Neural crest cell (in vitro differentiated cells): ENCODE measurements around the gene ISG20. TPM values are rescaled to one million over a fixed set of nuclear protein-coding genes. Genes with fewer than 3 reads are reported as not detected.

ENCODE experiments used
- DNase-seq: peaks from one replicate; pipeline ENCODE4 v3.0.0; 2021; ENCODE audit warnings: low read depth, mixed read lengths, low spot score
- H3K27ac Mint-ChIP-seq: one replicate; pipeline ENCODE4 v1.8.0; 2021; ENCODE audit warnings: mild to moderate bottlenecking, mixed read lengths; ENCODE audit not compliant: unreplicated experiment
- H3K27me3 Mint-ChIP-seq: 2 replicates; pipeline ENCODE4 v1.8.0; 2021; ENCODE audit warnings: low read depth, mild to moderate bottlenecking, mixed read lengths
- H3K36me3 Mint-ChIP-seq: 2 replicates; pipeline ENCODE4 v1.8.0; 2021; ENCODE audit warnings: low read depth, mild to moderate bottlenecking, mixed read lengths
- H3K4me1 Mint-ChIP-seq: 2 replicates; pipeline ENCODE4 v1.8.0; 2021; ENCODE audit warnings: mixed read lengths
- H3K4me3 Mint-ChIP-seq: one replicate; pipeline ENCODE4 v1.8.0; 2021; ENCODE audit warnings: mild to moderate bottlenecking, mixed read lengths
- H3K9me3 Mint-ChIP-seq: 2 replicates; pipeline ENCODE4 v1.8.0; 2021; ENCODE audit warnings: mixed read lengths
- CTCF ChIP-seq: fragments of 200-600 bp; sonication (generic); conservative IDR thresholded peaks from 2 replicates; pipeline ENCODE4 v1.5.0; 2021; ENCODE audit warnings: antibody characterized with exemption, mild to moderate bottlenecking
- total RNA-seq: library from RNA; stranded (reverse); gene quantifications from 2 replicates; pipeline ENCODE4 v1.2.1, GENCODE V29; 2021

Gene ISG20
- total RNA-seq, 1 donor from 2014 or later, result 1.5 TPM

- Mint-ChIP-seq H3K9me3 (no peaks in the 10 kb centered on the region), H3K36me3 (no peaks in the 10 kb centered on the region), H3K27me3 (peaks cover 24% of the 10 kb centered on the region), H3K4me3 (no peak overlapping the region), H3K4me1 (peaks cover 35% of the 10 kb centered on the region), H3K27ac (no peak overlapping the region)
- TF ChIP-seq CTCF, result no peak
- DNase-seq, result no peak
Measured at GRCh38 chr15:88615303-88616107, 23.3 kb upstream of the ISG20 start.

DNA sequence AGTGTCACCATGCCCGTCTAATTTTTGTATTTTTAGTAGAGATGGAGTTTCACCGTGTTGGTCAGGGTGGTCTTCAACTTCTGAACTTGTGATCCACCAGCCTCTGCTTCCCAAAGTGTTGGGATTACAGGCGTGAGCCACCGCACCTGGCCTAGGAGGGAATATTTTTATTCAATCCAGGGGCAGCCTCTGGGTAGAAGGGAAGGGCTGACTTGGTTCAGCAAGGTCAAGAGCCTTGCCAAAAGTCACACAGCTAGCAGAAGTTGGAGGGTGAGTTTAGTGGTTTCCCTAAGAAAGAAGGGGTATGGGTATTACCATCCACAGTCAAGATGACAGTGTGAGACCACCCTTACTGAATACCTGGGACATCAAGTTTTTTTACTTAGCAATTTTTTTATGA, 22.6 kb upstream of the ISG20 start:
- Mint-ChIP-seq H3K4me1 (peaks cover 36% of the 10 kb centered on the region), H3K9me3 (no peaks in the 10 kb centered on the region), H3K36me3 (no peaks in the 10 kb centered on the region), H3K27ac (no peak overlapping the region), H3K4me3 (no peak overlapping the region), H3K27me3 (peaks cover 18% of the 10 kb centered on the region)
- no peak for TF ChIP-seq CTCF
- DNase-seq, result no peak

DNA sequence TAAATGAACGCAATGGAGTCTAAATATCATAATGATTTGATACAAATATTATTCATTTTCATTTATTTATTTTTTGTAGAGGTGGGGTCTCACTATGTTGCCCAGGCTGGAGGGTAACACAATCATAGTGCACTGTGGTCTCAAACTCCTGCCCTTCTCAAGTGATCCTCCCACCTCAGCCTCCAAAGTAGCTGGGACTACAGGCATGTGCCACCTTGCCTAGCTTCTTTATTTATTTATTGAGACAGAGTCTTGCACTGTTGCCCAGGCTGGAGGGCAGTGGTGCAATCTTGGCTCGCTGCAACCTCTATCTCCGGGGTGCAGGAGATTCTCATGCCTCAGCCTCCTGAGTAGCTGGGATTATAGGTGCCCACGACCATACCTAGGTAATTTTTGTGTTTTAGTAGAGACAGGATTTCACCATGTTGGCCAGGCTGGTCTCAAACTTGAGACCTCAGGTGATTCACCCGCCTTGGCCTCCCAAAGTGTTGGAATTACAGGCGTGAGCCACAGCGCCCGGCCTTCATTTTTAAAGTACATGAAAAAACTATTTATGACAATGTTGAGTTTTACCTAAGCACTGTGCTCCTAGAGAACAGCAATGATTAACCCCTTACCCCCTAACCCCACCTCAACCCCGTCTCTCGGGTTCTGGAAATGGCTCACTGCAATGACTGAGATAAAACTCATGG, 21.6 kb upstream of the ISG20 start:
- Mint-ChIP-seq H3K4me3 (no peak overlapping the region), H3K27ac (no peak overlapping the region), H3K4me1 (peaks cover 35% of the 10 kb centered on the region), H3K9me3 (no peaks in the 10 kb centered on the region), H3K27me3 (peaks cover 11% of the 10 kb centered on the region), H3K36me3 (no peaks in the 10 kb centered on the region)
- DNase-seq, result no peak
- no peak for TF ChIP-seq CTCF

GRCh38 chr15:88617790-88618189, 21.0 kb upstream of the ISG20 start:
- H3K27me3 Mint-ChIP-seq, result peaks cover 9% of the 10 kb centered on the region
- no peaks in the 10 kb centered on the region for H3K36me3 Mint-ChIP-seq
- no peak for DNase-seq
- TF ChIP-seq CTCF, result no peak
- peaks cover 39% of the 10 kb centered on the region for H3K4me1 Mint-ChIP-seq
- no peak overlapping the region for H3K4me3 Mint-ChIP-seq
- no peaks in the 10 kb centered on the region for H3K9me3 Mint-ChIP-seq
- H3K27ac Mint-ChIP-seq, result no peak overlapping the region

GRCh38 chr15:88618686-88619085, 20.1 kb upstream of the ISG20 start:
- no peak overlapping the region for H3K27ac Mint-ChIP-seq
- no peak for TF ChIP-seq CTCF
- H3K9me3 Mint-ChIP-seq, result no peaks in the 10 kb centered on the region
- H3K4me1 Mint-ChIP-seq, result peaks cover 39% of the 10 kb centered on the region
- no peak for DNase-seq
- H3K36me3 Mint-ChIP-seq, result no peaks in the 10 kb centered on the region
- no peak overlapping the region for H3K4me3 Mint-ChIP-seq
- peaks cover 5% of the 10 kb centered on the region for H3K27me3 Mint-ChIP-seq
